HepG2 (cell line): ENCODE data around the gene TTC31. TPM values are rescaled to one million over a fixed set of nuclear protein-coding genes. Genes with fewer than 3 reads are reported as not detected.
A peak's percentile ranks its signal among the peaks of the same experiment; 100 is the strongest.

Experiments
- CBX5 ChIP-seq: sonication (generic); formaldehyde crosslinking; IDR thresholded peaks from 2 replicates; pipeline ENCODE4 v1.4.0; 2020; ENCODE audit warnings: missing genetic modification reagents, borderline replicate concordance
- ESRRA ChIP-seq: sonication (generic); formaldehyde crosslinking; IDR thresholded peaks from 2 replicates; pipeline ENCODE4 v1.5.1; 2020; ENCODE audit warnings: mild to moderate bottlenecking, low read depth, missing genetic modification reagents
- GTF3A ChIP-seq: sonication (generic); formaldehyde crosslinking; conservative IDR thresholded peaks from 2 replicates; pipeline ENCODE4 v1.4.0; 2020; ENCODE audit warnings: mild to moderate bottlenecking, missing genetic modification reagents
- JUN ChIP-seq: sonication (generic); formaldehyde crosslinking; IDR thresholded peaks from 2 replicates; pipeline ENCODE4 v1.4.0; 2020; ENCODE audit warnings: mild to moderate bottlenecking, missing genetic modification reagents
- KAT8 ChIP-seq: IDR thresholded peaks from 2 replicates; pipeline ENCODE4 v1.6.1; 2016; ENCODE audit warnings: missing genetic modification reagents, missing compliant biosample characterization
- KMT2B ChIP-seq: IDR thresholded peaks from 2 replicates; pipeline ENCODE4 v1.6.1; 2016; ENCODE audit warnings: missing genetic modification reagents, missing compliant biosample characterization
- PHF8 ChIP-seq: sonication (generic); formaldehyde crosslinking; IDR thresholded peaks from 2 replicates; pipeline ENCODE4 v1.5.0; 2020; ENCODE audit warnings: missing genetic modification reagents
- POGZ ChIP-seq: sonication (generic); formaldehyde crosslinking; IDR thresholded peaks from 2 replicates; pipeline ENCODE4 v1.4.0; 2020; ENCODE audit warnings: mild to moderate bottlenecking, missing genetic modification reagents
- RFXANK ChIP-seq: IDR thresholded peaks from 2 replicates; pipeline ENCODE4 v1.6.1; 2016
- ZFYVE20 ChIP-seq: sonication (generic); formaldehyde crosslinking; IDR thresholded peaks from 2 replicates; pipeline ENCODE4 v1.8.0; 2023; ENCODE audit warnings: low read depth, mild to moderate bottlenecking, moderate library complexity, missing genetic modification reagents, borderline replicate concordance
- ZNF614 ChIP-seq: IDR thresholded peaks from 2 replicates; pipeline ENCODE4 v1.6.1; 2018; ENCODE audit warnings: missing biosample characterization, missing genetic modification reagents, inconsistent platforms, borderline replicate concordance
- ZNF616 ChIP-seq: sonication (generic); formaldehyde crosslinking; IDR thresholded peaks from 2 replicates; pipeline ENCODE4 v1.5.0; 2020; ENCODE audit warnings: low read depth, mild to moderate bottlenecking, missing genetic modification reagents
- polyA plus RNA-seq, 8 experiments: library from polyadenylated mRNA; depleted of rRNA in 3 of 8; stranded (reverse) in 7 of 8; unstranded in 1 of 8; fragments of >200 nt; fragmentation: Illumina TruSeq in 4 of 8; extraction: Trizol in 4 of 8; gene quantifications; 2 replicates each; pipeline versions ENCODE4 v1.2.1 to v1.2.3, GENCODE V29; 2011 to 2016; ENCODE audit warnings: low read depth in 4 of 8, missing spikeins in 1 of 8, mixed read lengths in 1 of 8; ENCODE audit not compliant: insufficient read depth in 1 of 8
- total RNA-seq, 5 experiments: library from RNA; depleted of rRNA; stranded (reverse); fragments of >200 nt; fragmentation: Illumina TruSeq; extraction: Trizol; gene quantifications; 2 replicates each; pipeline ENCODE4 v1.2.3, GENCODE V29; 2016; ENCODE audit warnings: low read depth in 1 of 5
- TF ChIP-seq, protein P1 (sequence below): sonication (generic); formaldehyde crosslinking; IDR thresholded peaks from 2 replicates; pipeline ENCODE4 v1.9.0; 2021; ENCODE audit warnings: mild to moderate bottlenecking, missing genetic modification reagents
- TF ChIP-seq, protein P2 (sequence below): IDR thresholded peaks from 2 replicates; pipeline ENCODE4 v1.6.1; 2016; ENCODE audit warnings: low read depth
- TF ChIP-seq, protein P3 (sequence below): sonication (generic); formaldehyde crosslinking; IDR thresholded peaks from 2 replicates; pipeline ENCODE4 v1.5.1; 2020; ENCODE audit warnings: mild to moderate bottlenecking, moderate library complexity, missing genetic modification reagents
- TF ChIP-seq, protein P4 (sequence below): sonication (generic); formaldehyde crosslinking; IDR thresholded peaks from 2 replicates; pipeline ENCODE4 v1.4.0; 2020; ENCODE audit warnings: mild to moderate bottlenecking, missing genetic modification reagents

The TTC31 gene
- total and polyA plus RNA-seq, 2 of the 13 experiments (the other 11 are each of a cell fraction or from before 2014, with no cell fraction given) = 28.3 to 39.5 TPM

DNA sequence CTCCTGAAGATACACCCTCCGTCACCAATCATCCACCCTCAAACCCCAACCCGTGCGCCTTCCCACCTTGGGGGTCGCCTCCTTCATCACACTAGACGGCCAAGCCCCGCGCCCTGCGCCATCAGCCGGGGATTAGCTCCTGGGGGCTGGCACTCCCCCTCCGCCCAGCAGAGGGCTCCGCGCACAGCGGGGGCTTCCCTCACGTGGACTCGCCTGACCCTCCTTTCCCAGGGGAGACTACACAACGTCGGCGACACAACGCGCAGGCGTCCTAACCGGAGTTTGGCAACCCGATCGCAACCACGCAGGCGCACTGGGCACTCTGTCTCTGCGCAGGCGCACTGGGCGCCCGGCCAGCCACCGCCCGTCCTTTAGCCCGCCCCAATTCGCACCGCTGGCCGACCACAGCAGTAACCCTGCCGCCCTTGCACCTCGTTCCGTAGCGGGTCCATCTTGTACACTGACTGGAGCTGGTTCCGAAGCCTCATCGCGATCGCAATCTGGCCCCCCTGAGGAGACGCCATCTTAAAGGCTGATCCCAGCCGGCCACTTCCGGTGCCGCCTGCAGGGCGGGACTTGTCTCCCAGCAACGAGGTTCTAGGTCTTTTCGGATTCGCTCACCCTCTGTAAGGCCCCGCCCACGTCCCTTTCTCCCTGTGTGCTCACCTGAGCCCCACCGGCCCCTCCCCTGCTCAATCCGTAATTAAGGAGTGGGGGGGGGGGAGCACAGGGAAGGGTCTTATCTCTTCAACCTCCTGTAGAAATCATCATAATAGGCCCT is 24.5 kb downstream of the TTC31 start, which contains the start of gene PCGF1 (continued):
- TF ChIP-seq, protein P1, sequence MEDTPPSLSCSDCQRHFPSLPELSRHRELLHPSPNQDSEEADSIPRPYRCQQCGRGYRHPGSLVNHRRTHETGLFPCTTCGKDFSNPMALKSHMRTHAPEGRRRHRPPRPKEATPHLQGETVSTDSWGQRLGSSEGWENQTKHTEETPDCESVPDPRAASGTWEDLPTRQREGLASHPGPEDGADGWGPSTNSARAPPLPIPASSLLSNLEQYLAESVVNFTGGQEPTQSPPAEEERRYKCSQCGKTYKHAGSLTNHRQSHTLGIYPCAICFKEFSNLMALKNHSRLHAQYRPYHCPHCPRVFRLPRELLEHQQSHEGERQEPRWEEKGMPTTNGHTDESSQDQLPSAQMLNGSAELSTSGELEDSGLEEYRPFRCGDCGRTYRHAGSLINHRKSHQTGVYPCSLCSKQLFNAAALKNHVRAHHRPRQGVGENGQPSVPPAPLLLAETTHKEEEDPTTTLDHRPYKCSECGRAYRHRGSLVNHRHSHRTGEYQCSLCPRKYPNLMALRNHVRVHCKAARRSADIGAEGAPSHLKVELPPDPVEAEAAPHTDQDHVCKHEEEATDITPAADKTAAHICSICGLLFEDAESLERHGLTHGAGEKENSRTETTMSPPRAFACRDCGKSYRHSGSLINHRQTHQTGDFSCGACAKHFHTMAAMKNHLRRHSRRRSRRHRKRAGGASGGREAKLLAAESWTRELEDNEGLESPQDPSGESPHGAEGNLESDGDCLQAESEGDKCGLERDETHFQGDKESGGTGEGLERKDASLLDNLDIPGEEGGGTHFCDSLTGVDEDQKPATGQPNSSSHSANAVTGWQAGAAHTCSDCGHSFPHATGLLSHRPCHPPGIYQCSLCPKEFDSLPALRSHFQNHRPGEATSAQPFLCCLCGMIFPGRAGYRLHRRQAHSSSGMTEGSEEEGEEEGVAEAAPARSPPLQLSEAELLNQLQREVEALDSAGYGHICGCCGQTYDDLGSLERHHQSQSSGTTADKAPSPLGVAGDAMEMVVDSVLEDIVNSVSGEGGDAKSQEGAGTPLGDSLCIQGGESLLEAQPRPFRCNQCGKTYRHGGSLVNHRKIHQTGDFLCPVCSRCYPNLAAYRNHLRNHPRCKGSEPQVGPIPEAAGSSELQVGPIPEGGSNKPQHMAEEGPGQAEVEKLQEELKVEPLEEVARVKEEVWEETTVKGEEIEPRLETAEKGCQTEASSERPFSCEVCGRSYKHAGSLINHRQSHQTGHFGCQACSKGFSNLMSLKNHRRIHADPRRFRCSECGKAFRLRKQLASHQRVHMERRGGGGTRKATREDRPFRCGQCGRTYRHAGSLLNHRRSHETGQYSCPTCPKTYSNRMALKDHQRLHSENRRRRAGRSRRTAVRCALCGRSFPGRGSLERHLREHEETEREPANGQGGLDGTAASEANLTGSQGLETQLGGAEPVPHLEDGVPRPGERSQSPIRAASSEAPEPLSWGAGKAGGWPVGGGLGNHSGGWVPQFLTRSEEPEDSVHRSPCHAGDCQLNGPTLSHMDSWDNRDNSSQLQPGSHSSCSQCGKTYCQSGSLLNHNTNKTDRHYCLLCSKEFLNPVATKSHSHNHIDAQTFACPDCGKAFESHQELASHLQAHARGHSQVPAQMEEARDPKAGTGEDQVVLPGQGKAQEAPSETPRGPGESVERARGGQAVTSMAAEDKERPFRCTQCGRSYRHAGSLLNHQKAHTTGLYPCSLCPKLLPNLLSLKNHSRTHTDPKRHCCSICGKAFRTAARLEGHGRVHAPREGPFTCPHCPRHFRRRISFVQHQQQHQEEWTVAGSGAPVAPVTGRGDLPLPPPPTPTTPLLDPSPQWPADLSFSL (CRISPR knock-in tag) = peak; percentile 90
- TF ChIP-seq CBX5 (CRISPR knock-in tag) (peak; percentile 95), ZNF614 (peak; percentile 84; the same call in 1 of the 2 replicates), GTF3A (CRISPR knock-in tag) (peak; percentile 89), KAT8 (CRISPR knock-in tag) (peak; percentile 94), ESRRA (peak; percentile 71), ZNF616 (CRISPR knock-in tag) (0 out of 2 replicates have a peak, but pooled peaks have one; percentile 79), PHF8 (CRISPR knock-in tag) (peak; percentile 90), RFXANK (CRISPR knock-in tag) (no peak; the same call in 1 of the 2 replicates), KMT2B (CRISPR knock-in tag) (peak; percentile 72), POGZ (CRISPR knock-in tag) (peak; percentile 42), JUN (peak; percentile 61; the same call in 1 of the 2 replicates), ZFYVE20 (peak; percentile 75; the same call in 1 of the 2 replicates)
- TF ChIP-seq, protein P2, sequence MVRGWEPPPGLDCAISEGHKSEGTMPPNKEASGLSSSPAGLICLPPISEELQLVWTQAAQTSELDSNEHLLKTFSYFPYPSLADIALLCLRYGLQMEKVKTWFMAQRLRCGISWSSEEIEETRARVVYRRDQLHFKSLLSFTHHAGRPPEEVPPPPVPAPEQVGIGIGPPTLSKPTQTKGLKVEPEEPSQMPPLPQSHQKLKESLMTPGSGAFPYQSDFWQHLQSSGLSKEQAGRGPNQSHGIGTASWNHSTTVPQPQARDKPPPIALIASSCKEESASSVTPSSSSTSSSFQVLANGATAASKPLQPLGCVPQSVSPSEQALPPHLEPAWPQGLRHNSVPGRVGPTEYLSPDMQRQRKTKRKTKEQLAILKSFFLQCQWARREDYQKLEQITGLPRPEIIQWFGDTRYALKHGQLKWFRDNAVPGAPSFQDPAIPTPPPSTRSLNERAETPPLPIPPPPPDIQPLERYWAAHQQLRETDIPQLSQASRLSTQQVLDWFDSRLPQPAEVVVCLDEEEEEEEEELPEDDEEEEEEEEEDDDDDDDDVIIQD (CRISPR knock-in tag) = peak; percentile 69; the same call in 1 of the 2 replicates
- TF ChIP-seq, protein P3, sequence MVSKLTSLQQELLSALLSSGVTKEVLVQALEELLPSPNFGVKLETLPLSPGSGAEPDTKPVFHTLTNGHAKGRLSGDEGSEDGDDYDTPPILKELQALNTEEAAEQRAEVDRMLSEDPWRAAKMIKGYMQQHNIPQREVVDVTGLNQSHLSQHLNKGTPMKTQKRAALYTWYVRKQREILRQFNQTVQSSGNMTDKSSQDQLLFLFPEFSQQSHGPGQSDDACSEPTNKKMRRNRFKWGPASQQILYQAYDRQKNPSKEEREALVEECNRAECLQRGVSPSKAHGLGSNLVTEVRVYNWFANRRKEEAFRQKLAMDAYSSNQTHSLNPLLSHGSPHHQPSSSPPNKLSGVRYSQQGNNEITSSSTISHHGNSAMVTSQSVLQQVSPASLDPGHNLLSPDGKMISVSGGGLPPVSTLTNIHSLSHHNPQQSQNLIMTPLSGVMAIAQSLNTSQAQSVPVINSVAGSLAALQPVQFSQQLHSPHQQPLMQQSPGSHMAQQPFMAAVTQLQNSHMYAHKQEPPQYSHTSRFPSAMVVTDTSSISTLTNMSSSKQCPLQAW (CRISPR knock-in tag) = peak; percentile 86
- TF ChIP-seq, protein P4, sequence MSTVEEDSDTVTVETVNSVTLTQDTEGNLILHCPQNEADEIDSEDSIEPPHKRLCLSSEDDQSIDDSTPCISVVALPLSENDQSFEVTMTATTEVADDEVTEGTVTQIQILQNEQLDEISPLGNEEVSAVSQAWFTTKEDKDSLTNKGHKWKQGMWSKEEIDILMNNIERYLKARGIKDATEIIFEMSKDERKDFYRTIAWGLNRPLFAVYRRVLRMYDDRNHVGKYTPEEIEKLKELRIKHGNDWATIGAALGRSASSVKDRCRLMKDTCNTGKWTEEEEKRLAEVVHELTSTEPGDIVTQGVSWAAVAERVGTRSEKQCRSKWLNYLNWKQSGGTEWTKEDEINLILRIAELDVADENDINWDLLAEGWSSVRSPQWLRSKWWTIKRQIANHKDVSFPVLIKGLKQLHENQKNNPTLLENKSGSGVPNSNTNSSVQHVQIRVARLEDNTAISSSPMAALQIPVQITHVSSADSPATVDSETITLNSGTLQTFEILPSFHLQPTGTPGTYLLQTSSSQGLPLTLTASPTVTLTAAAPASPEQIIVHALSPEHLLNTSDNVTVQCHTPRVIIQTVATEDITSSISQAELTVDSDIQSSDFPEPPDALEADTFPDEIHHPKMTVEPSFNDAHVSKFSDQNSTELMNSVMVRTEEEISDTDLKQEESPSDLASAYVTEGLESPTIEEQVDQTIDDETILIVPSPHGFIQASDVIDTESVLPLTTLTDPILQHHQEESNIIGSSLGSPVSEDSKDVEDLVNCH (CRISPR knock-in tag) = peak; percentile 84
